Neural cell (in vitro differentiated cells): ENCODE data around the gene UQCC2. TPM values are rescaled to one million over a fixed set of nuclear protein-coding genes. Genes with fewer than 3 reads are reported as not detected.

Experiments used
- H2AFZ ChIP-seq: fragments of 200-600, 300-800 bp; sonication (generic), shearing (Covaris generic); 2 replicates; pipeline ENCODE4 v1.6.0; 2014; ENCODE audit warnings: low read depth, mild to moderate bottlenecking, antibody characterized with exemption, low read length, moderate library complexity
- H3F3A ChIP-seq: fragments of 200-600 bp; shearing (Covaris generic); 2 replicates; pipeline ENCODE4 v1.6.1; 2016; ENCODE audit warnings: mild to moderate bottlenecking, moderate library complexity, mixed read lengths, antibody characterized with exemption, low read length; ENCODE audit not compliant: insufficient read depth, poor library complexity, severe bottlenecking
- H3K27ac ChIP-seq: fragments of 200-600, 300-800 bp; sonication (generic), shearing (Covaris generic); 2 replicates; pipeline ENCODE4 v1.5.1; 2014; ENCODE audit warnings: mild to moderate bottlenecking, low read length, moderate library complexity
- H3K27me3 ChIP-seq: fragments of 300-800, 200-600 bp; sonication (generic), shearing (Covaris generic); 2 replicates; pipeline ENCODE4 v1.6.0; 2014; ENCODE audit warnings: mild to moderate bottlenecking, low read depth, low read length, moderate library complexity; ENCODE audit not compliant: insufficient read depth
- H3K36me3 ChIP-seq: fragments of 300-800, 200-600 bp; sonication (generic), shearing (Covaris generic); 2 replicates; pipeline ENCODE4 v1.5.1; 2014; ENCODE audit warnings: mild to moderate bottlenecking, antibody characterized with exemption, low read length, moderate library complexity; ENCODE audit not compliant: insufficient read depth
- H3K4me2 ChIP-seq: fragments of 300-800, 200-600 bp; sonication (generic), shearing (Covaris generic); 2 replicates; pipeline ENCODE4 v1.6.0; 2014; ENCODE audit warnings: mild to moderate bottlenecking, low read length
- H3K4me3 ChIP-seq: fragments of 300-800, 200-600 bp; sonication (generic), shearing (Covaris generic); 2 replicates; pipeline ENCODE4 v1.5.1; 2014; ENCODE audit warnings: mild to moderate bottlenecking, low read length, moderate library complexity
- H3K79me2 ChIP-seq: fragments of 200-600 bp; shearing (Covaris generic); replicated peaks from 2 replicates; pipeline ENCODE4 v1.6.0; 2014; ENCODE audit warnings: mild to moderate bottlenecking, low read length, moderate library complexity; ENCODE audit not compliant: insufficient read depth
- H3K9ac ChIP-seq: fragments of 300-800, 200-600 bp; sonication (generic), shearing (Covaris generic); 2 replicates; pipeline ENCODE4 v1.6.1; 2016; ENCODE audit warnings: mild to moderate bottlenecking, low read length, mixed read lengths
- H3K9me2 ChIP-seq: fragments of 200-600 bp; shearing (Covaris generic); 2 replicates; pipeline ENCODE4 v1.6.1; 2016; ENCODE audit warnings: mild to moderate bottlenecking, low read length, mixed read lengths; ENCODE audit not compliant: insufficient read depth
- H3K9me3 ChIP-seq: fragments of 200-600, 300-800 bp; sonication (generic), shearing (Covaris generic); 2 replicates; pipeline ENCODE4 v1.6.1; 2016; ENCODE audit warnings: mild to moderate bottlenecking, mixed run types, low read length, moderate library complexity, mixed read lengths
- H4K20me1 ChIP-seq: fragments of 200-600 bp; shearing (Covaris generic); 2 replicates; pipeline ENCODE4 v1.6.1; 2016; ENCODE audit warnings: mild to moderate bottlenecking, mixed run types; ENCODE audit not compliant: insufficient read depth
- CTCF ChIP-seq: fragments of 450-650 bp; IDR thresholded peaks from 2 replicates; pipeline ENCODE4 v1.5.1; 2014; ENCODE audit warnings: antibody characterized with exemption, mild to moderate bottlenecking, moderate library complexity; ENCODE audit not compliant: poor library complexity, severe bottlenecking
- EP300 ChIP-seq: fragments of 450-650 bp; conservative IDR thresholded peaks from 2 replicates; pipeline ENCODE4 v1.6.1; 2014; ENCODE audit warnings: antibody characterized with exemption, mild to moderate bottlenecking, moderate library complexity; ENCODE audit not compliant: poor library complexity, severe bottlenecking
- EZH2 ChIP-seq: fragments of 200-600, 300-800 bp; shearing (Covaris generic), sonication (generic); IDR thresholded peaks from 2 replicates; pipeline ENCODE4 v1.6.1; 2014; ENCODE audit warnings: antibody characterized with exemption, low read length, borderline replicate concordance, mild to moderate bottlenecking; ENCODE audit not compliant: insufficient read depth, poor library complexity, severe bottlenecking
- MXI1 ChIP-seq: fragments of 450-650 bp; conservative IDR thresholded peaks from 2 replicates; pipeline ENCODE4 v1.6.1; 2014; ENCODE audit warnings: antibody characterized with exemption, mild to moderate bottlenecking; ENCODE audit not compliant: poor library complexity, severe bottlenecking
- POLR2AphosphoS5 ChIP-seq: IDR thresholded peaks from 2 replicates; pipeline ENCODE4 v1.6.1; 2012
- RAD21 ChIP-seq: fragments of 450-650 bp; conservative IDR thresholded peaks from 2 replicates; pipeline ENCODE4 v1.6.1; 2014; ENCODE audit warnings: antibody characterized with exemption, mild to moderate bottlenecking, moderate library complexity
- REST ChIP-seq: IDR thresholded peaks from 2 replicates; pipeline ENCODE4 v1.6.1; 2012; ENCODE audit warnings: borderline replicate concordance
- SMC3 ChIP-seq: fragments of 450-650 bp; conservative IDR thresholded peaks from 2 replicates; pipeline ENCODE4 v1.6.1; 2014; ENCODE audit warnings: antibody characterized with exemption, mild to moderate bottlenecking, moderate library complexity; ENCODE audit not compliant: poor library complexity
- TAF1 ChIP-seq: IDR thresholded peaks from 2 replicates; pipeline ENCODE4 v1.6.1; 2012; ENCODE audit warnings: low read depth
- polyA plus RNA-seq: library from polyadenylated mRNA; depleted of rRNA; stranded (reverse); fragments of >200 nt; gene quantifications from 2 replicates; pipeline ENCODE4 v1.2.3, GENCODE V29; 2014

UQCC2 gene
- polyA plus RNA-seq, 1 donor from 2014 or later: 123 TPM

GRCh38 chr6:33699131-33699530 is 12.4 kb downstream of the UQCC2 start:
- Histone ChIP-seq H3K27ac (no peak overlapping the region), H3F3A (no peaks in the 10 kb centered on the region), H3K36me3 (no peaks in the 10 kb centered on the region), H3K4me2 (no peak overlapping the region), H2AFZ (no peak overlapping the region), H3K9ac (no peak overlapping the region), H4K20me1 (no peaks in the 10 kb centered on the region), H3K4me3 (no peak overlapping the region), H3K9me2 (no peaks in the 10 kb centered on the region), H3K9me3 (no peaks in the 10 kb centered on the region), H3K27me3 (no peaks in the 10 kb centered on the region), H3K79me2 (no peaks in the 10 kb centered on the region)
- TF ChIP-seq POLR2AphosphoS5 (no peak), CTCF (no peak), TAF1 (no peak), REST (no peak), SMC3 (no peak), RAD21 (no peak), MXI1 (no peak), EP300 (no peak), EZH2 (no peak)

GRCh38 chr6:33698494-33698893 is 13.0 kb downstream of the UQCC2 start:
- Histone ChIP-seq H3K4me3 (no peak overlapping the region), H3K79me2 (no peaks in the 10 kb centered on the region), H3K4me2 (no peak overlapping the region), H3K36me3 (no peaks in the 10 kb centered on the region), H3F3A (no peaks in the 10 kb centered on the region), H2AFZ (no peak overlapping the region), H3K9ac (no peak overlapping the region), H3K9me3 (no peaks in the 10 kb centered on the region), H4K20me1 (no peaks in the 10 kb centered on the region), H3K27ac (no peak overlapping the region), H3K27me3 (no peaks in the 10 kb centered on the region), H3K9me2 (no peaks in the 10 kb centered on the region)
- TF ChIP-seq POLR2AphosphoS5 (no peak), EZH2 (no peak), TAF1 (no peak), REST (no peak), EP300 (no peak), MXI1 (no peak), RAD21 (no peak), CTCF (no peak)
